Measurements from ENCODE around the gene C12orf57. TPM values are rescaled to one million over a fixed set of nuclear protein-coding genes. Genes with fewer than 3 reads are reported as not detected.

Gene C12orf57
- total and polyA plus RNA-seq, 10 of the 15 experiments (the other 5 are each of a cell fraction or from before 2014, with no cell fraction given), result 64.5 to 377 (median 211) TPM

DNA sequence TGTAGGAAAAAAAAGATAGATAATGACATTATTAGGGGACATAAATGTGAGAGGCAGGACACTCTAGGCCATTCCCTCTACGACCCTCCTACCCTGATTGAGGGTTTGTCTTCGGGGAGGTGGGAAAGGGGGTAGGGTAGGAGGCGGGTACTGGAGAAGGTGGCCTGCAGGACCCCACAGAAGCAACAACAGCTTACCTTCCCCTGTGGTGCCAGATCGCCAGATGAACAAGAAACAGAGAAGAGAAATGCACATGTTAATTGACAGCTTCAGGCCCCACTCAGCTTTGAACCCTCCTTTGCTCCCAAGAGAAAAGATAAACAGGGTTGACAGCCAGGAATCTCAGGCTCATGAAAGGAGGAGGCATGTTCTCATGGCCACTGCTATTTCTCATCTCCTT, 21.9 kb downstream of the C12orf57 start:
- no TSS peak for BruUV-seq (replicated peaks)
- ATAC-seq (no peak), DNase-seq (ENCODE audit: low read depth, low spot score) (no peak), FAIRE-seq (no peak)
- H3K9me3 ChIP-seq (replicated peaks; ENCODE audit: control insufficient read depth, insufficient read depth, low read length), result no peaks in the 10 kb centered on the region
- ChIA-PET POLR2A (interaction anchor here (2.3 to 13.5 kb wide), 2 partner anchors 10 to 21 kb away, joined by 7 to 524 read pairs; partner anchors contain the start of genes C12orf57, PTPN6 and RNU7-1), CTCF (interaction anchor here (1.1 to 13.2 kb wide), 8 partner anchors 18 to 147 kb away, joined by 4 to 645 read pairs (median 8); partner anchors contain the start of genes C12orf57, C1RL, PTPN6 and RNU7-1), SMC1A (ENCODE audit: uncharacterized antibody, unreplicated experiment) (interaction anchor here (1.0 to 13.2 kb wide), 4 partner anchors 9 to 143 kb away, joined by 3 to 395 read pairs (median 6); partner anchors contain the start of genes C12orf57, C1RL, PTPN6 and RNU7-1), RAD21 (ENCODE audit: unreplicated experiment) (interaction anchor here (0.9 to 13.5 kb wide), 6 partner anchors 9 to 147 kb away, joined by 3 to 426 read pairs (median 4); partner anchors contain the start of genes C12orf57, LPCAT3 and RNU7-1)
- WGBS (ENCODE audit: insufficient coverage, insufficient replicate concordance, low lambda C conversion rate, missing lambda C conversion rate), result 45% methylated on average over 4 of the region's 4 CpGs
- no peak overlapping the region for H3K4me2 ChIP-seq (ENCODE audit: control insufficient read depth, insufficient read depth)
- H3K27me3 ChIP-seq (replicated peaks in 1 of 2; ENCODE audit: control insufficient read depth in 2 of 2, insufficient read depth in 2 of 2, low read length in 1 of 2), result no peaks in the 10 kb centered on the region
- peaks cover 41% of the 10 kb centered on the region for H3K79me2 ChIP-seq (ENCODE audit: control insufficient read depth, insufficient read depth, low read length)
- no peaks in the 10 kb centered on the region for H4K20me1 ChIP-seq (ENCODE audit: control insufficient read depth, insufficient read depth)
- H2AFZ ChIP-seq (ENCODE audit: control insufficient read depth, low read depth, low read length), result no peak overlapping the region
- in situ Hi-C loops (cut with MboI) (loop anchor here (25.0 kb wide), 1 partner anchor 1672 kb away; no protein-coding TSS in a partner anchor), intact Hi-C loops (cut with micrococcal nuclease; ENCODE audit: unreplicated experiment) (loop anchor here (1.0 kb wide), 1 partner anchor 21 kb away; the partner anchor contains the start of gene C12orf57)
- H3K27ac ChIP-seq (ENCODE audit: control insufficient read depth, insufficient read depth), result peak overlapping the region; percentile 11; the same call in 1 of the 2 replicates
- H3K4me3 ChIP-seq, result no peak overlapping the region
- peaks cover 30 to 31% of the 10 kb centered on the region in 2 experiments for H3K36me3 ChIP-seq (ENCODE audit: control insufficient read depth in 2 of 2, insufficient read depth in 2 of 2, low read length in 1 of 2)
- peak overlapping the region; percentile 39; the same call in 1 of the 2 replicates for H3K9ac ChIP-seq (ENCODE audit: control insufficient read depth, insufficient read depth, low read length)
- TF ChIP-seq, protein P1, sequence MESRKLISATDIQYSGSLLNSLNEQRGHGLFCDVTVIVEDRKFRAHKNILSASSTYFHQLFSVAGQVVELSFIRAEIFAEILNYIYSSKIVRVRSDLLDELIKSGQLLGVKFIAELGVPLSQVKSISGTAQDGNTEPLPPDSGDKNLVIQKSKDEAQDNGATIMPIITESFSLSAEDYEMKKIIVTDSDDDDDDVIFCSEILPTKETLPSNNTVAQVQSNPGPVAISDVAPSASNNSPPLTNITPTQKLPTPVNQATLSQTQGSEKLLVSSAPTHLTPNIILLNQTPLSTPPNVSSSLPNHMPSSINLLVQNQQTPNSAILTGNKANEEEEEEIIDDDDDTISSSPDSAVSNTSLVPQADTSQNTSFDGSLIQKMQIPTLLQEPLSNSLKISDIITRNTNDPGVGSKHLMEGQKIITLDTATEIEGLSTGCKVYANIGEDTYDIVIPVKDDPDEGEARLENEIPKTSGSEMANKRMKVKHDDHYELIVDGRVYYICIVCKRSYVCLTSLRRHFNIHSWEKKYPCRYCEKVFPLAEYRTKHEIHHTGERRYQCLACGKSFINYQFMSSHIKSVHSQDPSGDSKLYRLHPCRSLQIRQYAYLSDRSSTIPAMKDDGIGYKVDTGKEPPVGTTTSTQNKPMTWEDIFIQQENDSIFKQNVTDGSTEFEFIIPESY (IDR thresholded peaks at IDR 0.05), result no peak
- TF ChIP-seq, protein P2, sequence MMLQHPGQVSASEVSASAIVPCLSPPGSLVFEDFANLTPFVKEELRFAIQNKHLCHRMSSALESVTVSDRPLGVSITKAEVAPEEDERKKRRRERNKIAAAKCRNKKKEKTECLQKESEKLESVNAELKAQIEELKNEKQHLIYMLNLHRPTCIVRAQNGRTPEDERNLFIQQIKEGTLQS (IDR thresholded peaks at IDR 0.05; ENCODE audit: borderline replicate concordance, extremely low read depth, low read depth, low read length), result no peak
- no peak for TF ChIP-seq SP1 (IDR thresholded peaks at IDR 0.05; ENCODE audit: low read depth, low read length)
- TF ChIP-seq SPI1 (IDR thresholded peaks at IDR 0.05; ENCODE audit: borderline replicate concordance, insufficient read depth, low read depth, low read length), result no peak
- H3K4me1 ChIP-seq (ENCODE audit: control insufficient read depth, insufficient read depth, low read length), result peaks cover 32% of the 10 kb centered on the region

All from GM12878 (cell line).